Fibroblast of lung (primary cell): ENCODE measurements around the gene DLGAP3. TPM values are rescaled to one million over a fixed set of nuclear protein-coding genes. Genes with fewer than 3 reads are reported as not detected.

ENCODE experiments used
- DNase-seq, 2 donors: peaks; one replicate each; pipeline versions ENCODE4 v3.0.0 to v3.0.0-alpha.2; 2010; ENCODE audit warnings: low read depth in 2 of 2
- H2AFZ ChIP-seq: 2 replicates; pipeline ENCODE4 v1.5.1; 2012; ENCODE audit warnings: low read length, control low read depth, inconsistent platforms
- H3K27ac ChIP-seq: 2 replicates; pipeline ENCODE4 v1.5.1; 2011; ENCODE audit warnings: low read length, control low read depth; ENCODE audit not compliant: insufficient read depth
- H3K27me3 ChIP-seq: 2 replicates; pipeline ENCODE4 v1.5.1; 2011; ENCODE audit warnings: mild to moderate bottlenecking, low read length; ENCODE audit not compliant: control insufficient read depth, insufficient read depth
- H3K36me3 ChIP-seq: 2 replicates; pipeline ENCODE4 v1.5.1; 2011; ENCODE audit warnings: low read length; ENCODE audit not compliant: control insufficient read depth, insufficient read depth
- H3K4me1 ChIP-seq: 2 replicates; pipeline ENCODE4 v1.5.1; 2011; ENCODE audit warnings: low read length; ENCODE audit not compliant: control insufficient read depth, insufficient read depth; ENCODE audit errors: extremely low read depth
- H3K4me2 ChIP-seq: 2 replicates; pipeline ENCODE4 v1.5.1; 2011; ENCODE audit warnings: low read length, control low read depth; ENCODE audit not compliant: insufficient read depth; ENCODE audit errors: extremely low read depth
- H3K4me3 ChIP-seq, 4 experiments: fragments of 200-600 bp in 1 of 4; sonication (generic) in 1 of 4; replicated peaks in 1 of 4; 2 replicates each; pipeline ENCODE4 v1.5.1; 2011 to 2016; ENCODE audit warnings: low read length in 4 of 4, low read depth in 3 of 4, mild to moderate bottlenecking in 3 of 4, control low read depth in 2 of 4, inconsistent platforms in 1 of 4, mixed read lengths in 1 of 4; ENCODE audit not compliant: insufficient read depth in 1 of 4; ENCODE audit errors: control extremely low read depth in 1 of 4
- H3K79me2 ChIP-seq: 2 replicates; pipeline ENCODE4 v1.5.1; 2012; ENCODE audit warnings: mild to moderate bottlenecking, low read length, inconsistent platforms; ENCODE audit not compliant: control insufficient read depth, insufficient read depth
- H3K9ac ChIP-seq: 2 replicates; pipeline ENCODE4 v1.5.1; 2011; ENCODE audit warnings: mild to moderate bottlenecking, low read length, control low read depth; ENCODE audit not compliant: insufficient read depth
- H3K9me3 ChIP-seq: 2 replicates; pipeline ENCODE4 v1.5.1; 2012; ENCODE audit warnings: low read depth, low read length; ENCODE audit not compliant: control insufficient read depth, insufficient read depth
- H4K20me1 ChIP-seq: 2 replicates; pipeline ENCODE4 v1.5.1; 2011; ENCODE audit warnings: low read length; ENCODE audit not compliant: control insufficient read depth, insufficient read depth; ENCODE audit errors: extremely low read depth
- CTCF ChIP-seq, 2 donors: IDR thresholded peaks in 1 of 2; conservative IDR thresholded peaks in 1 of 2; 1 replicate in 1 of 2; 2 replicates in 1 of 2; pipeline ENCODE4 v1.5.1; 2011 to 2012; ENCODE audit warnings: low read length in 2 of 2, control low read depth in 1 of 2, inconsistent platforms in 1 of 2, low read depth in 1 of 2, mild to moderate bottlenecking in 1 of 2
- EZH2 ChIP-seq: IDR thresholded peaks from 2 replicates; pipeline ENCODE4 v1.5.1; 2012; ENCODE audit warnings: low read length, control low read depth, mild to moderate bottlenecking; ENCODE audit errors: missing control alignments
- polyA plus RNA-seq, 2 donors: library from polyadenylated mRNA; depleted of rRNA in 1 of 2; stranded (reverse) in 1 of 2; unstranded in 1 of 2; fragments of >200 nt; gene quantifications; 2 replicates each; pipeline ENCODE4 v1.2.1, GENCODE V29; 2011 to 2012; ENCODE audit warnings: missing spikeins in 1 of 2
- total RNA-seq: library from RNA; depleted of rRNA; stranded (reverse); fragments of >200 nt; gene quantifications from 2 replicates; pipeline ENCODE4 v1.2.1, GENCODE V29; 2014

Gene DLGAP3
- total and polyA plus RNA-seq, 2 donors (not counting 1 experiment from before 2014, with no cell fraction given), result not detected

GRCh38 chr1:34859446-34860200, 69.8 kb downstream of the DLGAP3 start, which contains the start of gene SMIM12:
Gene SMIM12, minus strand, starts transcription at chr1:34859749. Its CDS starts 3,772 bp downstream, at chr1:34855977.
- H3K27ac ChIP-seq, result peak within 1 kb of the TSS; percentile 96
- H2AFZ ChIP-seq, result peak within 1 kb of the TSS; percentile 79
- TF ChIP-seq EZH2, result no peak
- peak; percentile 84 to 86 for TF ChIP-seq CTCF (conservative IDR thresholded peaks at IDR 0.05 in 1 of 2, IDR thresholded peaks at IDR 0.05 in 1 of 2; ENCODE audit: low read depth in 1 of 2, low read length in 2 of 2)
- DNase-seq, result peak; percentile 91 to 95
- H3K27me3 ChIP-seq, result peaks cover 2% of the 10 kb centered on the region
- H3K4me2 ChIP-seq, result peak within 1 kb of the TSS; percentile 89
- H4K20me1 ChIP-seq, result no peaks in the 10 kb centered on the region
- peaks cover 35% of the 10 kb centered on the region for H3K79me2 ChIP-seq
- H3K9me3 ChIP-seq, result no peaks in the 10 kb centered on the region
- peaks cover 2% of the 10 kb centered on the region for H3K36me3 ChIP-seq
- peak within 1 kb of the TSS; percentile 90 for H3K9ac ChIP-seq
- H3K4me3 ChIP-seq, result peak within 1 kb of the TSS; percentile 84 to 98 (median 93)
- H3K4me1 ChIP-seq, result peaks cover 7% of the 10 kb centered on the region

- TF ChIP-seq EZH2 (no peak), CTCF (conservative IDR thresholded peaks at IDR 0.05 in 1 of 2, IDR thresholded peaks at IDR 0.05 in 1 of 2; ENCODE audit: low read depth in 1 of 2, low read length in 2 of 2) (no peak)
- no peaks in the 10 kb centered on the region for H3K27me3 ChIP-seq
- H2AFZ ChIP-seq, result peak overlapping the region; percentile 79
- H3K9ac ChIP-seq, result peak overlapping the region; percentile 90
- peaks cover 7% of the 10 kb centered on the region for H3K4me1 ChIP-seq
- H4K20me1 ChIP-seq, result no peaks in the 10 kb centered on the region
- DNase-seq, result peak; percentile 34 to 45
- H3K4me3 ChIP-seq, result peak overlapping the region; percentile 84 to 98 (median 93)
- peak overlapping the region; percentile 96 for H3K27ac ChIP-seq
- peak overlapping the region; percentile 89 for H3K4me2 ChIP-seq
- peaks cover 35% of the 10 kb centered on the region for H3K79me2 ChIP-seq
- H3K36me3 ChIP-seq, result peaks cover 2% of the 10 kb centered on the region
- H3K9me3 ChIP-seq, result no peaks in the 10 kb centered on the region
Measured at GRCh38 chr1:34858901-34859445, 70.5 kb downstream of the DLGAP3 start.

- H3K9me3 ChIP-seq, result no peaks in the 10 kb centered on the region
- H3K4me1 ChIP-seq, result peaks cover 9% of the 10 kb centered on the region
- H3K4me3 ChIP-seq, result no peak overlapping the region
- no peak for DNase-seq
- no peak for TF ChIP-seq EZH2
- no peak for TF ChIP-seq CTCF (conservative IDR thresholded peaks at IDR 0.05 in 1 of 2, IDR thresholded peaks at IDR 0.05 in 1 of 2; ENCODE audit: low read depth in 1 of 2, low read length in 2 of 2)
- peaks cover 39% of the 10 kb centered on the region for H3K79me2 ChIP-seq
- H3K27ac ChIP-seq, result no peak overlapping the region
- no peak overlapping the region for H2AFZ ChIP-seq
- no peak overlapping the region for H3K4me2 ChIP-seq
- H3K27me3 ChIP-seq, result no peaks in the 10 kb centered on the region
- H4K20me1 ChIP-seq, result no peaks in the 10 kb centered on the region
- no peak overlapping the region for H3K9ac ChIP-seq
- H3K36me3 ChIP-seq, result peaks cover 2% of the 10 kb centered on the region
Measured at GRCh38 chr1:34856697-34857096, 72.8 kb downstream of the DLGAP3 start.
